K562 treated with DMSO at 1 percent for 4 hours (cell line): ENCODE measurements around the gene MRGPRX1. TPM values are rescaled to one million over a fixed set of nuclear protein-coding genes. Genes with fewer than 3 reads are reported as not detected.

Experiments used
- total RNA-seq: library from RNA; unstranded; fragments of 300-600 nt; gene quantifications from 2 replicates; pipeline ENCODE4 v1.2.3, GENCODE V29; 2022; ENCODE audit not compliant: insufficient read depth

Gene MRGPRX1
- not detected in 2 replicates for total RNA-seq

GRCh38 chr11:18939314-18939713, at the start of gene MRGPRX1:
Gene MRGPRX1, minus strand, starts transcription at chr11:18939414. Its CDS starts 4,630 bp downstream, at chr11:18934784.

Other genes with a start within 250 kb of the MRGPRX1 start
- gene TMEM86A, start 240.6 kb downstream of the MRGPRX1 start, total RNA-seq = 0.84 and 1.6 TPM in 2 replicates
- not detected in 2 replicates for gene IGSF22, start 213.2 kb downstream of the MRGPRX1 start, total RNA-seq
- not detected in 2 replicates for gene PTPN5, start 147.6 kb downstream of the MRGPRX1 start, total RNA-seq
- gene MRGPRX2, start 121.3 kb upstream of the MRGPRX1 start, total RNA-seq = not detected in 2 replicates
- gene ZDHHC13, start 177.8 kb upstream of the MRGPRX1 start, total RNA-seq = 7.4 and 9.5 TPM in 2 replicates